LNCAP (cell line): ENCODE results near the gene PARP9.

Source experiments
- TF ChIP-seq, protein P1 (sequence below): fragments of 450-650 bp; IDR thresholded peaks from 2 replicates; pipeline ENCODE4 v1.5.1; 2017; ENCODE audit warnings: mild to moderate bottlenecking

PARP9 gene

DNA sequence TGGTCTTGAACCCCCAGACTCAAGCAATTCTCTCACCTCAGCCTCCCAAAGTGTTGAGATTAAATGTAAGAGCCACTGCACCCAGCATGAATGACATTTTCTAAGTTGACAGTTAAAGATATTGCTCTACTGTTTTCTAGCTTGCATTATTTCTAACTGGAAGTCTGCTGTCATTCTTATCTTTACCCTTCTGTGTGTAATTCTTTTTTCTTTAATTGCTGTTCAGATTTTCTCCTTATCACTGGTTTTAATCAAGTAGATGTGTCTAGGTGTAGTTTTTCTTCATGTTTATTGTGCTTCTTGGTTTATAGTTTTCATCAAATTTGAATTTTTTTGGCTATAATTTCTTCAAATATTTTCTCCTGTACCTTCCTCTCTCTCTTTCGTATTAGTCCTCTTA is 18.3 kb upstream of the PARP9 start:
- TF ChIP-seq, protein P1, sequence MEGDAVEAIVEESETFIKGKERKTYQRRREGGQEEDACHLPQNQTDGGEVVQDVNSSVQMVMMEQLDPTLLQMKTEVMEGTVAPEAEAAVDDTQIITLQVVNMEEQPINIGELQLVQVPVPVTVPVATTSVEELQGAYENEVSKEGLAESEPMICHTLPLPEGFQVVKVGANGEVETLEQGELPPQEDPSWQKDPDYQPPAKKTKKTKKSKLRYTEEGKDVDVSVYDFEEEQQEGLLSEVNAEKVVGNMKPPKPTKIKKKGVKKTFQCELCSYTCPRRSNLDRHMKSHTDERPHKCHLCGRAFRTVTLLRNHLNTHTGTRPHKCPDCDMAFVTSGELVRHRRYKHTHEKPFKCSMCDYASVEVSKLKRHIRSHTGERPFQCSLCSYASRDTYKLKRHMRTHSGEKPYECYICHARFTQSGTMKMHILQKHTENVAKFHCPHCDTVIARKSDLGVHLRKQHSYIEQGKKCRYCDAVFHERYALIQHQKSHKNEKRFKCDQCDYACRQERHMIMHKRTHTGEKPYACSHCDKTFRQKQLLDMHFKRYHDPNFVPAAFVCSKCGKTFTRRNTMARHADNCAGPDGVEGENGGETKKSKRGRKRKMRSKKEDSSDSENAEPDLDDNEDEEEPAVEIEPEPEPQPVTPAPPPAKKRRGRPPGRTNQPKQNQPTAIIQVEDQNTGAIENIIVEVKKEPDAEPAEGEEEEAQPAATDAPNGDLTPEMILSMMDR, result no peak

DNA sequence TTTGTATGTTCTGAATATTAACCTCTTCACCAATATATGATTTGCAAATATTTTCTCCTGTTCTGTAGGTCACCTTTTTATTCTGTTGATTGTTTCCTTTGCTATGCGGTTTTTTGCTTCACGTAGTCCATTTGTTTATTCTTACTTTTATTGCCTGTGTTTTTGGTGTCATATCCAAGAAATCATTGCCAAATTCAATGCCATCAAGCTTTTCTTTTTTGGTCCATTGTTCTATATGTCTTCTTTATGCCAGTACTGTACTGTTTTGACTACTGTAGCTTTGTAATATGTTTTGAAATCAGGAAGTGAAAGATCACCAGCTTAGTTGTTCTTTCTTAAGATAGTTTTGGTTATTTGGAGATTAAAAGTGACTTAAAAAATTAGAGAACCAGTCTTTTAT is 17.5 kb upstream of the PARP9 start:
- TF ChIP-seq, protein P1, result no peak

DNA sequence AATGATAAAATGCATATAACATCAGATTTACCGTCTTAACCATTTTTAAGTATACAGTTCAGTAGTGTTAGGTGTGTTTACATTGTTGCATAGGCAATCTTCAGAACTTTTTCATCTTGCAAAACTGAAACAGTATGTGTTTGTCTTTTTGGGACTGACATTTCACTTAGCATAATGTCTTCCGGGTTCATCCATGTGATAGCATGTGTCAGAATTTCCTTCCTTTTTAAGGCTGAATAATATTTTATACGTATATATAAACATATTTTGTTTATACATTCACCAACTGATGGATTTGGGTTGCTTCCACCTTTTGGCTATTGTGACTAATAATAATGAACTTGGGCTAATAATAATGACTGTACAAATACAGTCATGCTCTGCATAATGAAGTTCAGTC is 16.4 kb upstream of the PARP9 start:
- TF ChIP-seq, protein P1, result no peak

DNA sequence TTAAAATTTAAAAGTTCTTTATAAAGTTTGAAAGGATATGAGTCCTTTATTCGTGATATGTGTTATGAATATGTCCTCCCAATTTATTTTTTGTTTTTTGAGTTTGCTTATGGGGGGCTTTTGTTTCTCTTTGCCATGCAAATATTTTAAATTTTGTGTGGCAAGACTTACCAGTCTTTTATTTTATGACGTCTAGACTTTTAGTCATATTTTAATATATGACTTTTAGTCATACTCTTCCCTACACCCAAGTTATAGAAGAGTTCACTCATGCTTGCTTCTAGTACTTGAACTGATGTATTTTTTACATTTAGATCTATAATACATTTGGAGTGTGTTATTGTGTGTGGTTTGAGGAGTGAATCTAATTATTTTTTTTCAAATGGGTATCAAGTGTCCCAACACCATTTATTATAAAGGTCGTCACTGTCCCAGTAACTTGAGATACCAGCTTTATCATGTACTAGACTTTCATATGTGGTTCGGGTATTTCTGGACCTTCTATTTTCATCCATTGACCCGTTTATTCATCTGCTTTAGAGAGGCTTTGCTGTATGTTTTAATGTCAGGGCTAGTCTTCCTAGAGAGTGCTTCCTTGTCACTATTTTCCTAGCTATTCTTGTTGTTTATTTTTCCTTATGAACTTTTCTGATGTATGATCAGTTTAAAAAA is 14.1 kb upstream of the PARP9 start:
- TF ChIP-seq, protein P1, result no peak

DNA sequence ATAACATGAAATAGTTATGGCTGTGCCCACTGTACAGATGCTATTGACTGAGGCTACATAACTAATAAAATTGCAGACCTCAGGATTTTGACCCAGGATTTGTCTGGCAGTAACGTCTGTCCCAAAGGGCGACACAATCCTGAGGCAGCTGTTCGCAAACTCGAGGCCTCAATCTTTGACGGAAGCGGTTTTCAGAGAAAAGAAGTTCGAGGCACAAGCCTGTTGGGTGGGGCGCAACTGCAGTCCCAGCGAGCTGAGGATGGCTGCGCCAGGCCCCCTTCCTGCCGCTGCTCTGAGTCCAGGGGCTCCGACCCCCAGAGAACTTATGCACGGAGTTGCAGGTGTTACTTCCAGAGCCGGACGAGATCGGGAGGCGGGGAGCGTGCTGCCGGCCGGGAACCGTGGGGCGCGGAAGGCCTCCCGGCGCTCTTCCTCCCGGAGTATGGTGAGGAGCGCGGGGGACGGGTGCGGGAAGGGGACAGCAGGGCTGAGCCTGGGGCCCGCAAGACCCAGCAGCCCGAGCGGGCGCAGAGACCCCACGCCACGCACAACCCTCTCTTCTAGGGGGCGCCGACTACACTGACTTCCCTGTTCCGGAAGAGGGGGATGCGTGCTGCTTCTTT is 13.4 kb upstream of the PARP9 start, which contains the start of gene PARP15:
Gene PARP15, plus strand, starts transcription at position 242 of the 623 bp plus-strand sequence. Its CDS starts 18 bp downstream, at position 260.
- TF ChIP-seq, protein P1, result no peak

DNA sequence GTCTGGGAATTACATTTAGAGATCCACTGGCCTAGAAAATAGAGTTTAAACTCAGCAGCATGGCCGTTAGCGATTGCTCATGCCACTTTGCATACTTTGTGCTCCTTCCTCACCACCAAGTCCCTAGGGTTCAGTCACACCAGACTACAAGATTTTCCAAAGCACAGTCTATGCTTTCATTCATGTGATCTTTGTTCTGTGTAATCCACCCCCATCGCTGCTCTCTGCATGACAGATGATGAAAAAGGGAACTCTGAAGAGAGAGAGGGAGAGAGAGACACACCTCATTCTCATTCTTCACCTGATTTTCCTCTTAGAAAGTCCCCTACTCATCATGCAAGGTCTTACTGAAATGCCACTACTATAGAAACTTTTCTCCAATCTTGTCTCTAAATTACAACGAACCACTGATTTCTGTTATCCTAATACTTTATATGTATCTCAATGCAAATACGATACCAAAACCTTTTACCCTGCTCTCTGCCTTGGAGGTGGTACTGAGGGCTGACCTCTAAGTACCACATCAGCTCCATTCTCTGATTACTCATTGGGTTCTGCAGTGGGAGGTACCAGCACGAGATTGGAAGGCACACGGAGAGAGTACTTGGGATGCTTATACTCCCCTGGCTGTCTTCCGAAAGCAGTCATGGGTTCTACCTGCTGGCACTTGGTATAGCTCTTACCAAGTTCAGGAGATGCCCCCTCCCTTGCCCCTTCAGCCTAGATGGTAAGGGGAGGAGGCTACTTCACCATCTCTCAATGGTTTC is 12.3 kb upstream of the PARP9 start:
- TF ChIP-seq, protein P1, result no peak

DNA sequence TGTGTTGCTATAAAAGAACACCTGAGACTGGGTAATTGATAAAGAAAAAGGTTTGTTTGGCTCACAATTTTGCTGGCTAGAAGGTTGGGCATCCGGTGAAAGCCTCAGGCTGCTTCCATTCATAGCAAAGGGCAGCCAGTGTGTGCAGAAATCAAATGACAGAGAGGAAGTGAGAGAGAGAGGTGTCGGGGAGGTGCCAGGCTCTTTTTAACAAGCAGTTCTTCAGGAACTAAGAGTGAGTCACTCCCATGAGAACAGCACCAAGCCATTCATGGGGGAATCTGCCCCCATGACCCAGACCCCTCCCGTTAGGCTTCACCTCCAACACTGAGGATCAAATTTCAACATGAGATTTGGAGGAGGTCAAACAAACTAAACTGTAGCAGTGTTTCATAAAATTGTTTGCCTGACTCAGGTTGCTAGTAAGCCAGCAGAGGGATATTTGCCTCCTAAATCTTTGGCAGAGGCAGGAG is 8.9 kb upstream of the PARP9 start:
- TF ChIP-seq, protein P1, result no peak
